NB4 (cell line): ENCODE results near the gene TMEM114.

ENCODE experiments used
- CTCF ChIP-seq: IDR thresholded peaks from one replicate; pipeline ENCODE4 v1.5.1; 2012; ENCODE audit warnings: low read depth, low read length
- POLR2A ChIP-seq: IDR thresholded peaks from 2 replicates; pipeline ENCODE4 v1.6.1; 2011; ENCODE audit warnings: mild to moderate bottlenecking; ENCODE audit not compliant: insufficient read length; ENCODE audit errors: extremely low read depth
- TF ChIP-seq, protein P1 (sequence below): IDR thresholded peaks from 2 replicates; pipeline ENCODE4 v1.6.1; 2011; ENCODE audit warnings: low read depth, low read length

- TF ChIP-seq CTCF (no peak), POLR2A (no peak)
- TF ChIP-seq, protein P1, sequence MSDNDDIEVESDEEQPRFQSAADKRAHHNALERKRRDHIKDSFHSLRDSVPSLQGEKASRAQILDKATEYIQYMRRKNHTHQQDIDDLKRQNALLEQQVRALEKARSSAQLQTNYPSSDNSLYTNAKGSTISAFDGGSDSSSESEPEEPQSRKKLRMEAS = no peak
Measured at GRCh38 chr16:8569650-8570346, 20.5 kb downstream of the TMEM114 start.
